GM21447 (cell line): ENCODE measurements around the gene NKPD1.

Experiments used
- ATAC-seq: cut with Tn5 transposase; IDR thresholded peaks from one replicate; pipeline ENCODE4 v1.9.1; 2021; ENCODE audit not compliant: unreplicated experiment

NKPD1 gene

GRCh38 chr19:45173816-45174215, 13.0 kb upstream of the NKPD1 start:
- no peak for ATAC-seq

GRCh38 chr19:45172611-45173208, 11.9 kb upstream of the NKPD1 start:
- no peak for ATAC-seq

- no peak for ATAC-seq
Measured at GRCh38 chr19:45172173-45172572, 11.4 kb upstream of the NKPD1 start.

- no peak for ATAC-seq
Measured at GRCh38 chr19:45171211-45171623, 10.4 kb upstream of the NKPD1 start.

- ATAC-seq, result no peak
Measured at GRCh38 chr19:45170146-45171106, 9.6 kb upstream of the NKPD1 start.

GRCh38 chr19:45169602-45170001, 8.8 kb upstream of the NKPD1 start:
- ATAC-seq, result no peak

- no peak for ATAC-seq
Measured at GRCh38 chr19:45168767-45169351, 8.1 kb upstream of the NKPD1 start.

GRCh38 chr19:45166723-45167252, 6.0 kb upstream of the NKPD1 start:
- no peak for ATAC-seq

GRCh38 chr19:45164577-45165335, 4.0 kb upstream of the NKPD1 start:
- ATAC-seq, result peak; percentile 80

- ATAC-seq, result peak; percentile 10
Measured at GRCh38 chr19:45163751-45164460, 3.1 kb upstream of the NKPD1 start.

- no peak for ATAC-seq
Measured at GRCh38 chr19:45163156-45163555, 2.4 kb upstream of the NKPD1 start.

- no peak for ATAC-seq
Measured at GRCh38 chr19:45162608-45163143, 1.9 kb upstream of the NKPD1 start.

GRCh38 chr19:45161738-45162607, 1.2 kb upstream of the NKPD1 start:
- no peak for ATAC-seq

- no peak for ATAC-seq
Measured at GRCh38 chr19:45159971-45160324, 834 bp downstream of the NKPD1 start.

GRCh38 chr19:45159210-45159970, 1.4 kb downstream of the NKPD1 start:
- no peak for ATAC-seq

GRCh38 chr19:45158503-45159209, 2.1 kb downstream of the NKPD1 start:
- ATAC-seq, result no peak

- ATAC-seq, result no peak
Measured at GRCh38 chr19:45156751-45157150, 4.0 kb downstream of the NKPD1 start.
